Endodermal cell (in vitro differentiated cells): ENCODE results near the gene WDR7. TPM values are rescaled to one million over a fixed set of nuclear protein-coding genes. Genes with fewer than 3 reads are reported as not detected.
A peak's percentile ranks its signal among the peaks of the same experiment; 100 is the strongest.

Experiments used
- DNase-seq: peaks from one replicate; pipeline ENCODE4 v3.0.0-alpha.2; 2017
- H3K27ac ChIP-seq: 2 replicates; pipeline ENCODE4 v1.5.1; 2013; ENCODE audit warnings: mild to moderate bottlenecking, low read depth, low read length, moderate library complexity
- H3K27me3 ChIP-seq: 2 replicates; pipeline ENCODE4 v1.6.1; 2013; ENCODE audit warnings: mild to moderate bottlenecking, low read length, moderate library complexity; ENCODE audit not compliant: insufficient read depth, control insufficient read depth, poor library complexity, severe bottlenecking
- H3K36me3 ChIP-seq: 2 replicates; pipeline ENCODE4 v1.7.0; 2013; ENCODE audit warnings: mild to moderate bottlenecking, low read length, moderate library complexity; ENCODE audit not compliant: control insufficient read depth, insufficient read depth
- H3K4me1 ChIP-seq: one replicate; pipeline ENCODE4 v1.7.0; 2013; ENCODE audit warnings: low read length; ENCODE audit not compliant: control insufficient read depth, insufficient read depth
- H3K4me3 ChIP-seq: 2 replicates; pipeline ENCODE4 v1.5.1; 2013; ENCODE audit warnings: mild to moderate bottlenecking, low read length, moderate library complexity
- H3K9ac ChIP-seq: 2 replicates; pipeline ENCODE4 v1.6.1; 2013; ENCODE audit warnings: mild to moderate bottlenecking, low read length, moderate library complexity; ENCODE audit not compliant: poor library complexity, severe bottlenecking; ENCODE audit errors: extremely low read depth
- H3K9me3 ChIP-seq: 2 replicates; pipeline ENCODE4 v1.6.1; 2013; ENCODE audit warnings: mild to moderate bottlenecking, low read length, moderate library complexity; ENCODE audit not compliant: control insufficient read depth
- H3K27ac Mint-ChIP-seq: 2 replicates; pipeline ENCODE4 v1.8.0; 2020; ENCODE audit warnings: mixed read lengths
- H3K27me3 Mint-ChIP-seq: 2 replicates; pipeline ENCODE4 v1.8.0; 2021; ENCODE audit warnings: mild to moderate bottlenecking, mixed read lengths; ENCODE audit not compliant: insufficient read depth
- H3K36me3 Mint-ChIP-seq: 2 replicates; pipeline ENCODE4 v1.8.0; 2020; ENCODE audit warnings: low read depth, mixed read lengths
- H3K4me1 Mint-ChIP-seq: 2 replicates; pipeline ENCODE4 v1.8.0; 2020; ENCODE audit warnings: mixed read lengths
- H3K4me3 Mint-ChIP-seq: 2 replicates; pipeline ENCODE4 v1.8.0; 2020; ENCODE audit warnings: mild to moderate bottlenecking, moderate library complexity, mixed read lengths
- H3K9me3 Mint-ChIP-seq: 2 replicates; pipeline ENCODE4 v1.8.0; 2020; ENCODE audit warnings: mild to moderate bottlenecking, mixed read lengths
- CTCF ChIP-seq: fragments of 200-600 bp; sonication (generic); conservative IDR thresholded peaks from 2 replicates; pipeline ENCODE4 v1.5.0; 2021; ENCODE audit warnings: antibody characterized with exemption, mild to moderate bottlenecking
- WGBS, 2 experiments: methylation state at CpG; one replicate each; pipeline versions ENCODE4 v1.1.5 to v1.1.7; 2013; ENCODE audit warnings: missing lambda C conversion rate in 2 of 2, mixed read lengths in 1 of 2; ENCODE audit not compliant: insufficient coverage in 1 of 2, insufficient read length in 1 of 2; 5-methylcytosine and 5-hydroxymethylcytosine counted together
- total RNA-seq, 2 donors: library from RNA; stranded (reverse); fragmentation: NEBNext Ultra II Directional in 1 of 2; extraction: Animal tissue kit (Norgen Biotek cat#: 25700) in 1 of 2; gene quantifications; 2 replicates in 1 of 2; 3 replicates in 1 of 2; pipeline ENCODE4 v1.2.1, GENCODE V29; 2021

WDR7 gene
- total RNA-seq, 2 donors from 2014 or later = 17.1 to 22.5 TPM

GRCh38 chr18:57043241-57043640 is 392.1 kb downstream of the WDR7 start:
- Mint-ChIP-seq H3K4me1 (peaks cover 3% of the 10 kb centered on the region), H3K36me3 (peaks cover 2% of the 10 kb centered on the region), H3K27me3 (peaks cover 5% of the 10 kb centered on the region), H3K4me3 (no peak overlapping the region), H3K27ac (no peak overlapping the region), H3K9me3 (peaks cover 5% of the 10 kb centered on the region)
- Histone ChIP-seq H3K4me3 (no peak overlapping the region), H3K27me3 (no peaks in the 10 kb centered on the region), H3K27ac (no peak overlapping the region), H3K9me3 (peaks cover 10% of the 10 kb centered on the region), H3K4me1 (no peaks in the 10 kb centered on the region), H3K36me3 (no peaks in the 10 kb centered on the region), H3K9ac (no peak overlapping the region)
- no peak for TF ChIP-seq CTCF
- DNase-seq = peak; percentile 13
- 90 to 92% methylated on average over 2 to 3 of the region's 3 CpGs for WGBS, 2 experiments

GRCh38 chr18:57048351-57048750 is 397.2 kb downstream of the WDR7 start:
- WGBS, 2 experiments = 78 to 89% methylated on average over 9 of the region's 9 CpGs
- Mint-ChIP-seq H3K27me3 (peaks cover 5% of the 10 kb centered on the region), H3K9me3 (peaks cover 12% of the 10 kb centered on the region), H3K4me3 (no peak overlapping the region), H3K4me1 (peaks cover 19% of the 10 kb centered on the region), H3K36me3 (peaks cover 2% of the 10 kb centered on the region), H3K27ac (no peak overlapping the region)
- Histone ChIP-seq H3K36me3 (no peaks in the 10 kb centered on the region), H3K27ac (no peak overlapping the region), H3K4me1 (no peaks in the 10 kb centered on the region), H3K4me3 (no peak overlapping the region), H3K27me3 (no peaks in the 10 kb centered on the region), H3K9me3 (peaks cover 16% of the 10 kb centered on the region), H3K9ac (no peak overlapping the region)
- peak; percentile 42 for DNase-seq
- TF ChIP-seq CTCF = no peak

- peaks cover 17% of the 10 kb centered on the region for H3K9me3 Mint-ChIP-seq
- H3K9me3 ChIP-seq = peaks cover 22% of the 10 kb centered on the region
- H3K27me3 Mint-ChIP-seq = peaks cover 5% of the 10 kb centered on the region
- H3K4me3 Mint-ChIP-seq = no peak overlapping the region
- peaks cover 3% of the 10 kb centered on the region for H3K36me3 Mint-ChIP-seq
- WGBS, 2 experiments = 74 to 83% methylated on average over 5 to 9 of the region's 9 CpGs
- H3K27ac ChIP-seq = no peak overlapping the region
- peaks cover 19% of the 10 kb centered on the region for H3K4me1 Mint-ChIP-seq
- H3K36me3 ChIP-seq = no peaks in the 10 kb centered on the region
- no peak overlapping the region for H3K9ac ChIP-seq
- H3K27me3 ChIP-seq = no peaks in the 10 kb centered on the region
- TF ChIP-seq CTCF = no peak
- H3K4me1 ChIP-seq = no peaks in the 10 kb centered on the region
- no peak overlapping the region for H3K4me3 ChIP-seq
- no peak overlapping the region for H3K27ac Mint-ChIP-seq
- DNase-seq = no peak
These were observed 397.7 kb downstream of the WDR7 start for GRCh38 chr18:57048859-57049258.
